HG02610 (cell line): ENCODE data around the gene FEM1B.
"Not testable (repeated sequence)": the region's sequence is repeated elsewhere in the genome, so short reads cannot be mapped to it uniquely, and the experiment has no call there.

Experiments used
- ATAC-seq: cut with Tn5 transposase; IDR thresholded peaks from one replicate; pipeline ENCODE4 v1.9.1; 2021; ENCODE audit warnings: mild to moderate bottlenecking, moderate library complexity; ENCODE audit not compliant: unreplicated experiment

Gene FEM1B

GRCh38 chr15:68277603-68278344 lies at the start of gene FEM1B:
TSS of gene FEM1B (plus strand) at chr15:68277745. CDS start at chr15:68278418, 673 bp downstream.
- ATAC-seq, result peak; percentile 83

GRCh38 chr15:68228143-68228970 lies 49.2 kb upstream of the FEM1B start:
- ATAC-seq, result no peak

- peak; percentile 1 for ATAC-seq
These were observed 48.6 kb upstream of the FEM1B start for GRCh38 chr15:68228971-68229385.

GRCh38 chr15:68229386-68230156 lies 48.0 kb upstream of the FEM1B start, which contains the start of gene CLN6:
TSS of gene CLN6 (minus strand) at chr15:68229728. CDS start at chr15:68229584, 144 bp downstream.
- peak; percentile 74 for ATAC-seq

- ATAC-seq, result no peak
These were observed 47.1 kb upstream of the FEM1B start for GRCh38 chr15:68230157-68231100.

GRCh38 chr15:68231102-68231818 lies 46.3 kb upstream of the FEM1B start:
- no peak for ATAC-seq

GRCh38 chr15:68232449-68232848 lies 45.1 kb upstream of the FEM1B start:
- ATAC-seq, result no peak

- ATAC-seq, result no peak
These were observed 44.6 kb upstream of the FEM1B start for GRCh38 chr15:68232937-68233336.

GRCh38 chr15:68234060-68234459 lies 43.5 kb upstream of the FEM1B start:
- ATAC-seq, result no peak

GRCh38 chr15:68234520-68234919 lies 43.0 kb upstream of the FEM1B start:
- ATAC-seq, result not testable (repeated sequence)

GRCh38 chr15:68235022-68235421 lies 42.5 kb upstream of the FEM1B start:
- ATAC-seq, result no peak

- no peak for ATAC-seq
These were observed 38.5 kb upstream of the FEM1B start for GRCh38 chr15:68239025-68239424.

- no peak for ATAC-seq
These were observed 36.2 kb upstream of the FEM1B start for GRCh38 chr15:68241088-68241935.

- no peak for ATAC-seq
These were observed 33.3 kb upstream of the FEM1B start for GRCh38 chr15:68244235-68244634.

GRCh38 chr15:68249058-68249713 lies 28.4 kb upstream of the FEM1B start:
- no peak for ATAC-seq

GRCh38 chr15:68252925-68253534 lies 24.5 kb upstream of the FEM1B start:
- no peak for ATAC-seq

- ATAC-seq, result no peak
These were observed 20.7 kb upstream of the FEM1B start for GRCh38 chr15:68256675-68257450.
